Purkinje cell (primary cell): ENCODE results near the gene RRN3. TPM values are rescaled to one million over a fixed set of nuclear protein-coding genes. Genes with fewer than 3 reads are reported as not detected.

Source experiments
- polyA plus RNA-seq: library from polyadenylated mRNA; unstranded; fragments of >200 nt; fragmentation: Nextera tagmentation; gene quantifications from 2 replicates; pipeline ENCODE4 v1.2.1, GENCODE V29; 2014

Gene RRN3, protein sequence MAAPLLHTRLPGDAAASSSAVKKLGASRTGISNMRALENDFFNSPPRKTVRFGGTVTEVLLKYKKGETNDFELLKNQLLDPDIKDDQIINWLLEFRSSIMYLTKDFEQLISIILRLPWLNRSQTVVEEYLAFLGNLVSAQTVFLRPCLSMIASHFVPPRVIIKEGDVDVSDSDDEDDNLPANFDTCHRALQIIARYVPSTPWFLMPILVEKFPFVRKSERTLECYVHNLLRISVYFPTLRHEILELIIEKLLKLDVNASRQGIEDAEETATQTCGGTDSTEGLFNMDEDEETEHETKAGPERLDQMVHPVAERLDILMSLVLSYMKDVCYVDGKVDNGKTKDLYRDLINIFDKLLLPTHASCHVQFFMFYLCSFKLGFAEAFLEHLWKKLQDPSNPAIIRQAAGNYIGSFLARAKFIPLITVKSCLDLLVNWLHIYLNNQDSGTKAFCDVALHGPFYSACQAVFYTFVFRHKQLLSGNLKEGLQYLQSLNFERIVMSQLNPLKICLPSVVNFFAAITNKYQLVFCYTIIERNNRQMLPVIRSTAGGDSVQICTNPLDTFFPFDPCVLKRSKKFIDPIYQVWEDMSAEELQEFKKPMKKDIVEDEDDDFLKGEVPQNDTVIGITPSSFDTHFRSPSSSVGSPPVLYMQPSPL
- polyA plus RNA-seq: 19.1 and 29.0 TPM in 2 replicates

DNA sequence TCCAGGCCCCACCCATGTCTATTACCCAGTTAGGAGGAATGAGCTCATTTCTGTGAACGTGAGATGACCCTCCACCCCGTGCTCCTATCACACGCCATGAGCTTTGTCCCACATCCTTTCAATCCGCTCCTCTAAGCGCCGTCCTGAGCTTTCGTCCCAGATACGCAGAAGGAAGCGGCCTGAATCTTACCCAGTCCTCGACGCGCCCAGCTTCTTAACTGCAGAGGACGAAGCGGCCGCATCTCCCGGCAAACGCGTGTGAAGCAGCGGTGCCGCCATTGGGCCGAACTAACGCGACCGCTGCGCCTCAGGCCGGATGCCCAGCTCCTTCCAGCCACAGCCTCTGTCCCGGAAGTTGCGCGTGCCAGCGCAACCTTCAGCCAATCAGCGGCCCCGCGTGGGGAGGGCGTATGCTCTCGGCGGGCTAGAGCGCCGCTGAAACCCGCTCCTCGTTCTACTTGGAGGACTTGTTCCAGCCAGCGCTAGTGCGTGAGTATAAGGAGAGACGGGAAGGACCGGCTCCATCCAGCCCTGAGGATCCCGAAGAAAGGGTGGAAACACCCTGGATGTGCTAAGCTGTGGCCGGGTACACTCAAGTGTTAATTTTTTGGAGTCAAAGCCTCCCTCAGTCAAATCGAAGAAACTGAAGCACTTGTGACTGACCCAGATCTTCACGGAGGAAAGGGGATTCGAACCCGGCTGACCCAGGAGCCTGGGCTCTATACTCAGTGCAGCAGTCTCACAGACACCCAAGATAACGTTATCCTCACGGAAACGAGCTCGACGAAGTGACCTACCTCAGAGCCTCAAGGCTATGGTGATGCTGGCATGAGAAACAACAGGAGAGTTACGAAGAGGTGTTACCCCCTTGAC, at the start of gene RRN3:
Gene RRN3, minus strand, starts transcription at position 318 of the 873 bp plus-strand sequence. Its CDS starts 39 bp downstream, at position 279.

Other genes starting within 250 kb of the RRN3 start
- gene NPIPA1, start 156.8 kb downstream of the RRN3 start, polyA plus RNA-seq: 21.2 and 37.8 TPM in 2 replicates
- gene PDXDC1, start 119.2 kb downstream of the RRN3 start, polyA plus RNA-seq: 18.1 and 33.1 TPM in 2 replicates
- gene NTAN1, start 38.2 kb downstream of the RRN3 start, polyA plus RNA-seq: 8.7 and 13.5 TPM in 2 replicates